HFFc6 (cell line): Measurements from ENCODE around the gene MRTFA. TPM values are rescaled to one million over a fixed set of nuclear protein-coding genes. Genes with fewer than 3 reads are reported as not detected.
A peak's percentile ranks its signal among the peaks of the same experiment; 100 is the strongest.
"Not testable (repeated sequence)": the region's sequence is repeated elsewhere in the genome, so short reads cannot be mapped to it uniquely, and the experiment has no call there.

ENCODE experiments used
- DNase-seq: peaks from one replicate; pipeline ENCODE4 v3.0.0-alpha.2; 2018
- H3K27ac Mint-ChIP-seq: 2 replicates; pipeline ENCODE4 v1.8.0; 2020; ENCODE audit warnings: mild to moderate bottlenecking, mixed read lengths
- H3K27me3 Mint-ChIP-seq: 2 replicates; pipeline ENCODE4 v1.8.0; 2021; ENCODE audit warnings: mild to moderate bottlenecking, moderate library complexity, mixed read lengths; ENCODE audit not compliant: insufficient read depth
- H3K36me3 Mint-ChIP-seq: 2 replicates; pipeline ENCODE4 v1.8.0; 2021; ENCODE audit warnings: low read depth, mixed read lengths
- H3K4me1 Mint-ChIP-seq: 2 replicates; pipeline ENCODE4 v1.8.0; 2020; ENCODE audit warnings: low read depth, mixed read lengths
- H3K4me3 Mint-ChIP-seq: 2 replicates; pipeline ENCODE4 v1.8.0; 2020; ENCODE audit warnings: mild to moderate bottlenecking, moderate library complexity, mixed read lengths
- H3K9me3 Mint-ChIP-seq: 2 replicates; pipeline ENCODE4 v1.8.0; 2020; ENCODE audit warnings: mild to moderate bottlenecking, mixed read lengths
- CTCF ChIP-seq: fragments of 200-600 bp; sonication (generic); IDR thresholded peaks from 2 replicates; pipeline ENCODE4 v1.5.0; 2021; ENCODE audit warnings: antibody characterized with exemption, mild to moderate bottlenecking
- total RNA-seq, 6 experiments: library from RNA; stranded (reverse); fragmentation: NEBNext Ultra II Directional; extraction: Animal tissue kit (Norgen Biotek cat#: 25700); gene quantifications; 2 replicates in 1 of 6; 3 replicates in 5 of 6; pipeline ENCODE4 v1.2.3, GENCODE V29; 2021

Gene MRTFA
- total RNA-seq, 6 experiments from 2014 or later, result 36.4 to 48.7 (median 42.2) TPM

GRCh38 chr22:40385036-40385782, 251.3 kb downstream of the MRTFA start:
- peak overlapping the region; percentile 27 for H3K27ac Mint-ChIP-seq
- no peaks in the 10 kb centered on the region for H3K9me3 Mint-ChIP-seq
- no peaks in the 10 kb centered on the region; the same call in 1 of the 2 replicates for H3K27me3 Mint-ChIP-seq
- peaks cover 29% of the 10 kb centered on the region for H3K4me1 Mint-ChIP-seq
- DNase-seq, result no peak
- TF ChIP-seq CTCF, result no peak
- peaks cover 12% of the 10 kb centered on the region for H3K36me3 Mint-ChIP-seq
- H3K4me3 Mint-ChIP-seq, result no peak overlapping the region

GRCh38 chr22:40383905-40384304, 252.6 kb downstream of the MRTFA start:
- H3K27me3 Mint-ChIP-seq, result no peaks in the 10 kb centered on the region; the same call in 1 of the 2 replicates
- peak overlapping the region; percentile 91 for H3K27ac Mint-ChIP-seq
- DNase-seq, result peak; percentile 71
- H3K4me3 Mint-ChIP-seq, result peak overlapping the region; percentile 22; the same call in 1 of the 2 replicates
- H3K9me3 Mint-ChIP-seq, result no peaks in the 10 kb centered on the region
- no peak for TF ChIP-seq CTCF
- peaks cover 10% of the 10 kb centered on the region for H3K36me3 Mint-ChIP-seq
- H3K4me1 Mint-ChIP-seq, result peaks cover 31% of the 10 kb centered on the region

GRCh38 chr22:40381461-40381860, 255.1 kb downstream of the MRTFA start:
- Mint-ChIP-seq H3K9me3 (no peaks in the 10 kb centered on the region), H3K4me3 (no peak overlapping the region), H3K36me3 (no peaks in the 10 kb centered on the region), H3K4me1 (peaks cover 45% of the 10 kb centered on the region), H3K27ac (no peak overlapping the region), H3K27me3 (no peaks in the 10 kb centered on the region; the same call in none of the 2 replicates)
- DNase-seq, result no peak
- TF ChIP-seq CTCF, result no peak

- H3K36me3 Mint-ChIP-seq, H3K4me3 Mint-ChIP-seq, DNase-seq, H3K9me3 Mint-ChIP-seq, H3K27me3 Mint-ChIP-seq, H3K27ac Mint-ChIP-seq: not testable (repeated sequence)
- H3K4me1 Mint-ChIP-seq, result peaks cover 25% of the 10 kb centered on the region
These were observed 258.1 kb downstream of the MRTFA start for GRCh38 chr22:40378448-40378847.

- Mint-ChIP-seq H3K36me3 (no peaks in the 10 kb centered on the region; the same call in 1 of the 2 replicates), H3K9me3 (no peaks in the 10 kb centered on the region), H3K27me3 (no peaks in the 10 kb centered on the region; the same call in 1 of the 2 replicates), H3K4me3 (no peak overlapping the region), H3K4me1 (peaks cover 20% of the 10 kb centered on the region), H3K27ac (no peak overlapping the region)
- no peak for TF ChIP-seq CTCF
- no peak for DNase-seq
These were observed 258.6 kb downstream of the MRTFA start for GRCh38 chr22:40377931-40378330.

GRCh38 chr22:40376149-40376548, 260.4 kb downstream of the MRTFA start:
- TF ChIP-seq CTCF, result no peak
- no peaks in the 10 kb centered on the region; the same call in 1 of the 2 replicates for H3K27me3 Mint-ChIP-seq
- DNase-seq, result no peak
- H3K9me3 Mint-ChIP-seq, result no peaks in the 10 kb centered on the region
- H3K36me3 Mint-ChIP-seq, result peaks cover 4% of the 10 kb centered on the region; the same call in 1 of the 2 replicates
- no peak overlapping the region for H3K4me3 Mint-ChIP-seq
- peaks cover 30% of the 10 kb centered on the region for H3K4me1 Mint-ChIP-seq
- H3K27ac Mint-ChIP-seq, result no peak overlapping the region
